ENCODE results near the gene PI4KA.

DNA sequence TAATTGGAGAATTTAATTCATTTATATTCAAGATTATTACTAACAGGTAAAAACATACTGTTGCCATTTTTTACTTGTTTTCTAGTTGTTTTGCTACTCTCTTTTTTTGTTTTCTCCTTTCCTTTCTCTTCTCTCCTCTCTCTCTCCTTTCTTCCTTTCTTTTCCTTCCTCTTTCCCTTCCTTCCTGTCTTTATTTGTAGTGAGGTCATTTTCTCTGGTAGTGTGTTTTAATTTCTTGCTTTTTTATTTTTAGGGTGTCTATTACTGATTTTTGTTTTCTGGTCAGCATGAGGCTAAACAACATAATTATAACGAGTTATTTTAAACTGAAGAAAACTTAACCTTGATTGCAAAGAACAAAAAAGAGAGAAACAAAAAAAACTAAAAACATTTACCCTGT, 197.1 kb downstream of the PI4KA start:
- TF ChIP-seq, protein P1, sequence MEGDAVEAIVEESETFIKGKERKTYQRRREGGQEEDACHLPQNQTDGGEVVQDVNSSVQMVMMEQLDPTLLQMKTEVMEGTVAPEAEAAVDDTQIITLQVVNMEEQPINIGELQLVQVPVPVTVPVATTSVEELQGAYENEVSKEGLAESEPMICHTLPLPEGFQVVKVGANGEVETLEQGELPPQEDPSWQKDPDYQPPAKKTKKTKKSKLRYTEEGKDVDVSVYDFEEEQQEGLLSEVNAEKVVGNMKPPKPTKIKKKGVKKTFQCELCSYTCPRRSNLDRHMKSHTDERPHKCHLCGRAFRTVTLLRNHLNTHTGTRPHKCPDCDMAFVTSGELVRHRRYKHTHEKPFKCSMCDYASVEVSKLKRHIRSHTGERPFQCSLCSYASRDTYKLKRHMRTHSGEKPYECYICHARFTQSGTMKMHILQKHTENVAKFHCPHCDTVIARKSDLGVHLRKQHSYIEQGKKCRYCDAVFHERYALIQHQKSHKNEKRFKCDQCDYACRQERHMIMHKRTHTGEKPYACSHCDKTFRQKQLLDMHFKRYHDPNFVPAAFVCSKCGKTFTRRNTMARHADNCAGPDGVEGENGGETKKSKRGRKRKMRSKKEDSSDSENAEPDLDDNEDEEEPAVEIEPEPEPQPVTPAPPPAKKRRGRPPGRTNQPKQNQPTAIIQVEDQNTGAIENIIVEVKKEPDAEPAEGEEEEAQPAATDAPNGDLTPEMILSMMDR (CRISPR knock-in tag; IDR thresholded peaks at IDR 0.05), result no peak
- no peak for TF ChIP-seq YY1 (IDR thresholded peaks at IDR 0.05; ENCODE audit: insufficient read depth, insufficient replicate concordance, low read depth, low read length)

All from HepG2 (cell line).